GM19023 (cell line): ENCODE measurements around the gene CD3G.

ENCODE experiments used
- ATAC-seq: cut with Tn5 transposase; IDR thresholded peaks from one replicate; pipeline ENCODE4 v1.9.1; 2021; ENCODE audit warnings: mild to moderate bottlenecking, moderate library complexity; ENCODE audit not compliant: unreplicated experiment

The CD3G gene

DNA sequence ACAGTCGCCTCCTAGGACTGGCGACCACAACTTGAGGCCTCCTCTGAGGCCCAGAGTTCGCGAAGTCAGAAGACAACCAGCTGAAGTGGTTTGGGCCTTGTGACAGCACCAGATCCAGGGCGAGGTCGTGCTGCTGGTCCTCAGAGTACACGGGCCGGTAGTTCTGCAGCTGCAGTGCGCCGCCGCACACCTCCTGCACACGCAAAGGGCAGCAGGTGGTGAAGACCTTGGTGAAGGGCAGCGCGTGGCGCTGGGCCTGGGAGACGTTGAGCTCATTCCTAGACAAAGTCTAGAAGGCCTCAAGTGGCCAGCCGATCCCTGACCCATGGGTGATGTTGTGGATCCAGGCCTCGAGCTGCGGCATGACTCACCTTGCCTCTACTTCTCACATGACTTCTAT lies 21.4 kb upstream of the CD3G start:
- ATAC-seq: no peak

DNA sequence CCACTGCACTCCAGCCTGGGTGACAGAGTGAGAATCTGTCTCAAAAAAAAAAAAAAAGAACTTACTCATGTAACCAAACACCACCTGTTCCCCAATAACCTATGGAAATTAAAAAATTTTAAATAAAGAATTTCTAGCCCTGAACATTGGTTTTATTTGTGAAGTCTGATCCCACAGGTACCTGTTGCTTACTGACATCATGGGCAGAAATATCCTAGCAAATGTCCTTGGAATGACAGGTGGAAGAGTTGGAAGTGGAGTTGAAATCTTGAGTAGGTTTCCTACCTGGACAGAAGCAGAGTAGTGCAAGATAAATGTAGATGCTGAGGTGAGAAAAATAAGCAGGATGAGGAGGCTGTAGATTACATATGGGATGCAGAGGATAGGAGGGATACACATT lies 18.9 kb upstream of the CD3G start:
- ATAC-seq: no peak

DNA sequence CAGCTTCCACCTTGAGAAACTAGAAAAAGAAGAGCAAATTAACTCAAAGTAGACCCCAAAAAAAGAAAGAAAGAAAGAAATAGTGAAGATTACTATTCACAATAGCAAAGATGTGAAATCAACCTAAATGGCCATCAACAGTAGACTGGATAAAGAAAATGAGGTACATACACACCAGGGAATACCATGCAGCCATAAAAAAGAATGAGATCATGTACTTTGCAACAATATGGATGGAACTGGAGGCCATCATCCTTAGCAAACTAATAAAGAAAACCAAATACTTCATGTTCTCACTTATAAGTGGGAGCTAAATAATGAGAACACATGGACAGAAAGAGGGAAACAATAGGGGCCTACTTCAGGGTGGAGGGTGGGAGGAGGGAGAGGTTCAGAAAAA lies 15.4 kb upstream of the CD3G start:
- no peak for ATAC-seq

DNA sequence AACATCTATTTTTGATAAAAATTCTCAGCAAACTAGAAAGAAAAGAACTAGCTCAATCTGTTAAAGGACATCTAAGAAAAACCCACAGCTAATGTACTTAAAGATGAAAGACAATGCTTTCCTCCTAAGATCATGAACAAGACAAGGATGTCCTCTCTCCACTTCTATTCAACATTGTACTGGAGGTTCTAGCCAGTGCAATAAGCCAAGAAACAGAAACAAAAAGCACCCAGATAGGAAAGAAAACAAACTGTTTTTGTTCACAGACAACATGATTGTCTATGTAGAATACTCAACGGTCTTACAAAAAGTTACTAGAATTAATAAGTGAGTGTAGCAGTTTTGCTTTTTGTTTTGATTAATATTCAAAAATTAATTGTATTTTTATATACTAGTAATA lies 9.4 kb upstream of the CD3G start:
- no peak for ATAC-seq

DNA sequence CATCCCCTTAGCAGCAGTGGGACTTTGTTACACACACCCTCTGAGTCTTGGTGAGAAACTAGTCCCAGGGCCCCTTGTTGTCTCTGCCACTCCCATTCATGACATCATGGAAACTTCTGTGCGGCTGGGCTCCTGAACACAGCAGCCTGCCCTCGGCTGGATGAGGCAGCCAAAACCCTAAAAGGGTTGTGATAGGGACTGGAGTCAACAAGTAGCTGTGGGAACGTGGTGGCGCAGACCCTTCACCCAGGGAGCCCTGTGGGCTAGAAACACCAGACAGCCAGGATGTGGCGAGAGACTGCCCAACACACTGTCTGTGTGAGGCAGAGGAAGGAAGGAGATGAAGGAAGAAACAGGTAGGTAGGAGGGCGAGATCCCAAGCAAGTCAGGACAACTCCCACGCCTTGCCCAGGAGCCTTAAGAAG lies 5.5 kb upstream of the CD3G start:
- ATAC-seq: no peak

DNA sequence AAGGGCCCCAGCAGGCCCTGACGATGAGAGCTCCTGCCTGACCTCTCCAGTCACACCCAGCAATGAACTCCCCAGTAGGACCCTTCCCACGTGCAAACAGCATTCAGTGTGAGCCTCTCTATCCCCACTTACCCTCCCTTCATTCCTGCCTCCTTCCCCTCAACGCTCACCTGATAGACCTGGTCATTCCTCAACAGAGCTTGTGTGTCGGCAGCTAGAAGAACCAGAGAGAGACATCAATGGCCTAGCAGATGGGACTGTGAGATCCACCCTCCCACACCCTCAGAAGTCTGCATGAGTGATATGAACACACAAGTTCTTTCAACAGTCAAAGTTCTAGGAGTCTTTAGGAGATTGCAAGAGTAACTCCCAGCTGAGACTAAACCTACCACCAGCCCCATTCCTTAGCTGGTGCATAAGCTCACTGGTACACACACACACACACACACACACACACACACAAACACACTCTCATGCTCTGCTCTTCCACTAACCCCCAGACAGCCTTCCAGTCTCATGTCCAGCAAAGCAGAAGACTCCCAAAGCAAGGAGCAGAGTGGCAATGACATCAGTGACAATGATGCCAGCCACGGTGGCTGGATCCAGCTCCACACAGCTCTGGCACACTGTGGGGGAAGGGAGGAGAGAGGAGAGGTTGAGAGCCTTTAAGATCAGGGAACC lies 4.7 kb upstream of the CD3G start:
- no peak for ATAC-seq

DNA sequence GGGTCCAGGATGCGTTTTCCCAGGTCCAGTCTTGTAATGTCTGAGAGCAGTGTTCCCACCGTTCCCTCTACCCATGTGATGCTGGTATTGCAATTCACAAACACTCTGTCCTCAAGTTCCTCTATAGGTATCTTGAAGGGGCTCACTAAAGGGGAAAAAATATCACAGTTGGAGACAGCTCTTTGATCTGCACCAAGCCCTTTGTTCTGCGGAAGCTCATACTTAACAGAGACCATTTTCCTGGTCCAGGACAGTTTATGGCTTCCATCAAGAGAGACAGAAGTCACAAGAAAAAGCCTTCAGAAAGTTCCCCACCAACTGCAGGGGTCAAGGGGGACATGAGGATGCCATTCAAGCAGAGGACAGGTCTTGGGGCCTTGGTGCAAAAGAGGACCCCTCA lies 3.7 kb upstream of the CD3G start:
- no peak for ATAC-seq

DNA sequence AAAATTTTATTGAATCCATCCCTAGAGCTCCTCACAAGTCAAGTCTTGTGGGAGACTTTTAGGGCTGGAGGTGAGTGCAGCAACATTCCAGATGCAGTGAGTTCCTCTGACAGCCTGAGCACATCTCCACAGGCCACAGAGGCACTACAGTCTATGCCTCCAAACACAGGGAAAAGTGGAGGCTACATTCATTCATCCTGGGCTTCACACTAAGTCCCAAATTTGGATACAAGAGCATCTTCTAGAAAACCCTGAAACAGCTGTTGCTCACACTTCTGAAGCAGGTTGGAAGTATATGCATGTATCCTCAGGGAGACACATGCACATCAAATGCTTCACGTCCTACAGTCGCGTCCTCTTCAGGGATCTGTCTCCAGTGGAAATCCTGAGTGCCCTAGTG lies 2.9 kb upstream of the CD3G start:
- no peak for ATAC-seq

DNA sequence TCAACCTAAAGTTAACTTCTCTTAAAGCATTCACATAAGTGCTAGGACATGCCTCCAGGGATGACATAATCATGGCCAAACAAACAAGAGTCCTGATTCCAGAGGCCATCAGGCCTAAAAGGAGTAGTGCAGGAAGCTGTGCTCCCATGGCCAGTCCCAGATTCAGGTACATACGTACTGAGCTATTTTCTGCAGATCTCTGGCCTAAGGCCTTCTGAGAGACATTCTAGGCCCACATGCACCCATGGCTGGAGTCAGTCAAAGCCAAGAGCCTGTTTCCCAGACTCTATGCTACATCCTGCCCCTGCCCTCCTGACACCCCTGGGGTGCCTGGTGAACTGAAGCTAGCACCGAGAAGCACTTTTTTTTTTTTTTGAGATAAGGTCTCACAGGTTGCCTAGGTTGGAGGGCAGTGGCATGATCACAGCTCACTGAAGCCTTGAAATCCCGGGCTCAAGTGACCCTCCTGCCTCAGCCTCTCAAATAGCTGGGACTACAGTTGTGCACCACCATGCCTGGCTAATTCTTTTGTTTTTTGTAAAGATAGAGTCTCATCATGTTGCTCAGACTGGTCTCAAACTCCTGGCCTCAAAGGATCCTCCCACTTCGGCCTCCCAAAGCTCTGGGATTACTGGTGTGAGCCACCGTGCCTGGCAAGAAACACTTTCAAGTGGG lies 2.2 kb upstream of the CD3G start:
- no peak for ATAC-seq

DNA sequence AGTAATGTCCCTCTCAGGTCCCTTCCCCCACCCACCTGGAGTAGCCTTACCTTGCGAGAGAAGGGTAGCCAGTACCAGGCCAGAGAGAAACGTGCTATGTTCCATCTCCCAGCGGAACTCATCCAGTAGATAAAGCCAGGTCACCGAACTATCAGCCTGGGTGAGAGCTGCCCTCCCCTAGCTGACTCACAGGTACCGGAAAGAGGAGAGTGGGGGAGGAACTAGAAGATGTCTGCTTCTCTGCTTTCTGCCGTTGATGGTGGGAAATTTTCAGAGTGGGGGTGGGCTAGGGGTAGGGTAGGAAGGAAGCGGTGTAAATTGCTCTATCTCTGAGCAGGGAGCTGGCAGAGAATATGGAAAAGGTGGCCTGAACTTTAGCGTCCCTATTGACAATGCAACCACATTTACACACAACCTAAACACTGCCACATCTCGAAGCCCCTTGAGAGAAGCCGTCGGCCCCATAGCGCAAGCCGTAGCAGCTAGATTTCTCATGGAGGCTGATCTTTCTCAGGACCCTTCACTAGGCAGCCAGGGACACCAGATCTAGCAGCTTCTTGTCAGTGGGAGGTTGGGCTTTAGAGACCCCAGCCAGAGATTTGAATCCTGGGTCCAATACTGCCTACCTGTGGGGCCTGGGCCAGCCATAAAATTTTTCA lies 1.5 kb upstream of the CD3G start, which contains the start of gene CD3D:
CD3D (minus strand) TSS at position 203 of the 659 bp plus-strand sequence; CDS start at position 105, 98 bp downstream.
- ATAC-seq: no peak

DNA sequence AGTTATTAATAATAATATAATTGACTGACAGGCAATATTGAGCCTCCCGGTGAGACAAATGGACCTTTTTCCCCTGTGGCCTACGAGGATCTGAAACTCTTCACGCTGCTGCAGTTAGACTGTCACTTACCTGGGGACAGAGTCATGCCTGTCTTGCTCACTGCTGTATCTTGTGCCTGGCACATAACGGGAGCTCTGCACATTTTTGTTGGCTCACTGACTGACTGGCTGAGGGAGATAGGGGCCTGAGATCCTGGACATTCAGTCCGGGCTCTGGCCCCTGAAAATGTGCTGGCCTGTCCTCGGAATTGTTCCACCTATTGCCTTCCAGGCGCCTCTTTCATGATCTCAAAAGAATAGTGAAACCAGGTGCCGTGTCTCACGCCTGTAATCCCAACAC lies 896 bp upstream of the CD3G start:
- ATAC-seq: no peak

DNA sequence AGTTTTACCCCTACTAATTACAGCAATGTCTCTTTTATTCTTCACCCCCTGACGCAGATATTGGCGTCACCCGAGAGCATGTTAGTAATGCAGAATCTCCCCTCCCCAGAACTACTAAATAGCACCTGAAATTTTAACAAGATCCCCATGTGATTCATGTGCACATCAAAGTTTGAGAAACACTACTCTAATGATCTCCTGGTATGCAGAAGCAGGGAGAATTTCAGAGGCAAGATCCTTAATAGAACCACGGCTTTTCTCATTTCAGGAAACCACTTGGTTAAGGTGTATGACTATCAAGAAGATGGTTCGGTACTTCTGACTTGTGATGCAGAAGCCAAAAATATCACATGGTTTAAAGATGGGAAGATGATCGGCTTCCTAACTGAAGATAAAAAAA lies 5.3 kb downstream of the CD3G start:
- ATAC-seq: no peak

DNA sequence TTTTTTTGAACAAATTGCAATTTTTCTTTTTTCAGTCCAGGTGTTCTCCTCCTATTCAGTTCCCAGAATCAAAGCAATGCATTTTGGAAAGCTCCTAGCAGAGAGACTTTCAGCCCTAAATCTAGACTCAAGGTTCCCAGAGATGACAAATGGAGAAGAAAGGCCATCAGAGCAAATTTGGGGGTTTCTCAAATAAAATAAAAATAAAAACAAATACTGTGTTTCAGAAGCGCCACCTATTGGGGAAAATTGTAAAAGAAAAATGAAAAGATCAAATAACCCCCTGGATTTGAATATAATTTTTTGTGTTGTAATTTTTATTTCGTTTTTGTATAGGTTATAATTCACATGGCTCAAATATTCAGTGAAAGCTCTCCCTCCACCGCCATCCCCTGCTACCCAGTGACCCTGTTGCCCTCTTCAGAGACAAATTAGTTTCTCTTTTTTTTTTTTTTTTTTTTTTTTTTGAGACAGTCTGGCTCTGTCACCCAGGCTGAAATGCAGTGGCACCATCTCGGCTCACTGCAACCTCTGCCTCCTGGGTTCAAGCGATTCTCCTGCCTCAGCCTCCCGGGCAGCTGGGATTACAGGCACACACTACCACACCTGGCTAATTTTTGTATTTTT lies 9.1 kb downstream of the CD3G start:
- no peak for ATAC-seq

DNA sequence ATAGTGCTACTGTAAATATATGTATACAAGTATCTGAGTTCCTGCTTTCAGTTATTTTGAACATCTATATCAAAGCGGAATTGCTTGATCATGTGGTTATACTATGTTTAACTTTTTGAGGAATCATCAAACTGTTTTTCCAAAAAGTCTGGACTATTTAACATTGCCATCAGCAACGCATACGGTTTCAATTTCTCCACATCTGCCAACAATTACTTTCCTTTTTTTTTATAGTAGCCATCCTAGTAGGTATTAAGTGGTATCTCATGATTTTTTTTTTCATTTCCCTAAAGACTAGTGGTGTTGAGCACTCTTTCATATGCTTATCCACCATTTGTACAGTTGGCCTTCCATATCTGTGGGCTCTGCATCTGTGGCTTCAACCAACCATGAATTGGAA lies 13.9 kb downstream of the CD3G start:
- ATAC-seq: no peak

DNA sequence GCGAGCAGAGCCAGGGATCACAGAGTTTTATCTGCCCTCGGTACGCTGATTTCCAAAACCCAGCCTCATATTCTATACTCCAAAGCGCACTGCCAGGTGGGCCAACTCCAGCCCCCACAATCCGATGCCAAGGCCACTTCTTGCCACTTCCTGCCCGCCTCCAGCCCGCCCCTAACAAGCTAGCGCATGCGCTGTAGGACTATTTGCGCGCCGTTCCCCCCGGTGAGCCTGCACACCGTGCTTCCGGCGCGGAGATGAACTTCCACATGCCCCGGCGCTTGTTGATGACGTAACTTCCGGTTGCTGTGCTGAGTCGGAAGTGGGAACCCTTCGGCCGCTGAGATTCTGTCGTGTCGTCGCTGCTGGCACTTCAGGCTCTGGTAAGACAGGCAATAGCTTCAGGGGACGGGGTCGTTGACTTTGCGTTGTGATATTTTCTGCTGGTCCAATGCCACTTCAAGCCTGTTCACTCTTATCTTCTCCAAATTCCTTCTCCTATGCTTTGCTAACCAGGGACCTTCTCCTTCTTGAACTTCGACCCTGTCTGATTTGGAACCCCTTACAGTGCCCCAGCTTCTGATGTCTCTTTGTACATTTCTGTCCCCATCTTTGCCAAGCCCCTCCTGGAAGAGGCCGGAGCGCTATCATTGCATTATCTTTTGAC lies 15.3 kb downstream of the CD3G start, which contains the start of gene UBE4A:
UBE4A (plus strand) TSS at position 306 of the 664 bp plus-strand sequence. CDS start 5,481 bp downstream, outside the sequence.
- ATAC-seq: peak; percentile 96

DNA sequence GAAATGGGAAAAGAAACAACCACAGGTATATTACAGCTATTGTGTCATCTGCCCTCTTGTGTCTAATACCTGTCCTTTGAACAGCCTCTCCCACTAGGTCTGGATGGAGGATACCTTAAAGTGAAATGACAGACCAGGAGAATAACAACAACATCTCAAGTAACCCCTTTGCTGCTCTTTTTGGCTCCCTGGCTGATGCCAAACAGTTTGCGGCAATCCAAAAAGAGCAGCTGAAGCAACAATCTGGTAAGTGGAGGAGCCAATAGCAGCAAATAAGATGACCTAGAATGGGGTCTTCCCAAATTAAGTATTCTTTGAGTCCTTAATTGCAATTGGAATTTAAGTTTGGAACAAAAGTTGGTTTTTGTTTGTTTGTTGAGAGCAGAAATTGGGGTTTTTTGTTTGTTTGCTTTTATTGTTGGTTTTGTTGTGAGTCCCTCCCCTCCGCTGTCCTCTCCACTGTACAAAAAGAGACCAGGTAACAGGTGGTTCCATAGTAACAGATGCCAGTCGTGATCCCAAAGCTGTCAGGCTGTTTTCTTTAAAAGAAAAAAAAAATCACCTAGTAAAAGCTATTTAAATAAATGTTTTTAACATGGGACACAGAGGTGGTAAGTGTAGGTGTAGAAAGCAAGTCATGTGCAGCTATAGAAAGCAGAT lies 20.9 kb downstream of the CD3G start:
- ATAC-seq: no peak

DNA sequence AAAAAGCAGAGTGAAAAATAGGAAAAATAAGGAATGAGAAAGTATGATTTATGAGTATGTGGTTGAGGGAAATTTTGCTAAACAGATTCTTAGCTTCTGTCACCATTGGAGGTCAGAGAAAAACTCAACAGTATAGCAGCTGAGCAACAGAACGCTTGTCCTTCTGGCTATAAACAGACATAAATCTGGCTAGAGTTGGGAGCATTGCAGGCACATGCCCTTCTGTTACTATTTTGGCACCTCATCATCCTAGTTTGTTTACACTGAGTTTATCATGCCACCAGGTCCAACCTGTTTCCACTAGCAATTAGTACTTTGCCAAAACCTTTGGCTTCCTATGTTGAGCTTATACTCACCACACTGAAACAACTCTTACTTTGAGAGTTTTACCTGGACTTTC lies 22.1 kb downstream of the CD3G start:
- no peak for ATAC-seq

DNA sequence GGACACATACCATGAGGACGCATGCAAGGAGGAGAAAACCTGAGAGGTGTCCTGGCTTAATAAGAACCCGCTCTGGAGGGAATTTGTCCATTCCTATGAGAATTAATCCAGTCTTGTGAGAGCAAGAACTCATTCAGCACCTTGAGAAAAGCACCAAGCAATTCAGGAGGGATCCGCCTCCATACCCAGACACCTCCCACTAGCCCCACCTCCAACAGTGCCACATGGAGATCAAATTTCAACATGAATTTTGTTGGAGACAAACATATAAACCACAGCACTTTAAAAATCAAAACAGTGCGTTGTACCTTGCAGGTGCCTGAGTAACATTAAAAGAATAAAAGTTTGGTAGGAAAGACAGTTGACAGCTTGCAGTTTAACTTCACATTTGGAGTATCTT lies 26.6 kb downstream of the CD3G start:
- no peak for ATAC-seq

DNA sequence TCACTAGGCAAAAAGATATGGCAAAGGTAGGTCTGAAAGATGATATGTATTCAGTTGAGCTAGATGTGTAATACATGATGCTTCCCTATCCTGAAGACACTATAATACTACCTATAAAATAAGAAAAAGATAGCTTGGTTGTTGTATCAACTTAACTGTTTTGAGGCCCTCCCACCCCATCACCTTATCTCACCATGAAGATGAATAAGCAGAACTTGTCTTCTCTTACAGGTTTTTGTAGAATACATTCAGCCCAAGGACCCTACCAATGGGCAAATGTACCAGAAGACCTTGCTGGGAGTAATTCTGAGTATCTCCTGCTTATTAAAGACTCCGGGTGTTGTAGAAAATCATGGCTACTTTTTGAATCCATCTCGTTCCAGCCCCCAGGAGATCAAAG lies 29.1 kb downstream of the CD3G start:
- ATAC-seq: no peak

DNA sequence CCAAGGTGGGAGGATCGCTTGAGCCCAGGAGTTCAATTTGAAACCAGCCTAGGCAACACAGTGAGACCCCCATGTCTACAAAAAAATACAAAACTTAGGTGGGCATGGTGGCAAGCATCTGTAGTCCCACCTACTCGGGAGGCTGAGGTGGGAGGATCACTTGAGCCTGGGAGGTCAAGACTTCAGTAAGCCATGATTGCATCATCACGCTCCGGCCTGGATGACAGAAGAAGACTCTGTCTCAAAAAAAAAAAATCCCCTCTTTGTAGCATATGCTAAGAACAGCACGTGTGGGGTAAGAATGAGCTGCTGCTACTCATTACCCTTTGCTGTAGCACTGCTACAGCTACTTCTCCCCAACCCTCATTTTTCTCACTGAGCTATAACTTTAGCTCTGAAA lies 29.7 kb downstream of the CD3G start:
- ATAC-seq: no peak

DNA sequence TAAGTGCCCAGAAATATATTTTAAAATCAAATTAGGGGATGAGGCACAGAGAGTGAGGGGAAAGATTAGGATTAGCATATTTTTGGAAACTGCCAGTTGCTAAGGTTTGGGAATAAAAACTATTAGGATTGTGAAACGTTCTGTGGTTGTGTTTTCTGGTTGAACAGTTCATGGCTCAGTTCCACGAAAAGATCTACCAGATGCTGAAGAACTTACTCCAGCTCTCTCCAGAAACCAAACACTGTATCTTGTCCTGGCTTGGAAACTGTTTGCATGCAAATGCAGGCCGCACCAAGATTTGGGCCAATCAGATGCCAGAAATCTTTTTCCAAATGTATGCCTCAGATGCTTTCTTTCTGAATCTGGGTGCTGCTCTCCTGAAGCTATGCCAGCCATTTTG lies 30.6 kb downstream of the CD3G start:
- no peak for ATAC-seq
